Amygdala (tissue), 56 donors: Measurements from ENCODE around the gene REXO1.

Experiments
- DNase-seq, 56 donors: peaks; one replicate each; lab custom pipeline; 2025; lab: John Stamatoyannopoulos, UW

The REXO1 gene

DNA sequence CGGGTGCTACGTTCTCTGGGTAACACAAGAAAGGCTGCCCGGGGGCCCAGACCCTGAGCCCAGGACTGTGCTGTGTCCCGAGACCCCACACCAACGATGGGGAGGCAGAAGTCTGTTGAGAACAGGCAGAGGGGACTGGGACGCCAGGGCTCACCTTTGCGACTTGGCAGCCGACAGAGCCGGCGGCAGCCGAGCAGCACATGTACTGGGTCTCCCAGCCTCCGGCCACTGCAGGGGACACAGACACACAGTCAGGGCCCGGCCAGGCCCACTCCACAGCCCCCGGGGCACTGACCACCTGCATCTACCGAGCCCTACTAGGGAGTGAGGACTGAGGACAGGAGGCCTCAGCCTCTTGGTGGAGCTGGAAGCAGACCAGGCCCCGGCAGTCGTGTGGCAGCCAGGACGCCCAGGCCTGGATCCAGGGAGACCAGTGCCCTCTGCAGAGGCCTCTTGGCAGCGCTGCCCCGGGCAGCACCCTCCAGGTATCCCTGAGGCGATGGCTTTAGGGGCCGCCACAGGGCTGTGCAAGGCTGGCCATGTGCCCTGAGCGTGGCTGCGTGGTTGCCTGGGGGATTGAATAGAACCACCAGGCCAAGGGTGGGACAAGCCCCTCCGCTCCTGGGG is 30.6 kb downstream of the REXO1 start:
- DNase-seq = no peak

DNA sequence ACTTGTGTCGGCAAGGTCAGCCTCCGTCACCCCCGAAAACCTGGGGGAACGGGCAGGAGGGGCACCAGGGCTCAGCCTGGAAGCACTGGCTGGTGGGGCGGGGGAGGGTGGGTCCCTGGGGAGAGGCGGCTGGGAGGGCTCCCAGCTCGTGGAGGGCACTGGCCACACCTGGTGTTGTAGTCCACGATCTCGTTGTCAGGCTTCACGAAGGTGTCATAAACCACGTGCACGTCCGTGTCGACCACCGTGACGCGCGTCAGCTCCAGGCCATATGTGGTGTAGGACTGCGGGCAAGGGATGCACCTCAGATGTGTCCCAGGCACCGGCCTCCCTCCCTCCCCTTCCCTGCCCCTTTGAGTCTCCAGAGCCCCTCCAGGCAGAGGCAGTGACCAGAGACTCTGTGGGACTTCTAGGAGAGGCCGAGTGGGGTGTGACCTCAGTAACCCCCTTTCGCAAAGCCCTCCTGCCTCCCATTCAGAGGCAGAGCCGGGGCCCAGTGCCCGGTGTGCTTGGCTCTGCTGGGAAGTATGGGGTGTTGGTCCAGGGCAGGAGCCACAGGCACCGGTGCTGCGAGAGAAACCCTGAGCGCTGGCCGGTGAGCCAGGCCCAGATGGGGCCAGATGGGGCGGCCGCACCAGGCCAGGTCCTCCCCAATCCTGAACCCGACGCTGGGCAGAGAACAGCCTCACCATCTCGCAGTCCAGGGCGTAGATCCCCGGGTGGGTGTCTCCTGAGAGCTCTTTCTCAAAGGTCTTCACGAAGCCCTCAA is 31.6 kb downstream of the REXO1 start:
- DNase-seq = no peak

- no peak for DNase-seq
Observed at GRCh38 chr19:1815605-1816529, 32.4 kb downstream of the REXO1 start.

GRCh38 chr19:1814833-1815604 is 33.3 kb downstream of the REXO1 start:
- DNase-seq = no peak

DNA sequence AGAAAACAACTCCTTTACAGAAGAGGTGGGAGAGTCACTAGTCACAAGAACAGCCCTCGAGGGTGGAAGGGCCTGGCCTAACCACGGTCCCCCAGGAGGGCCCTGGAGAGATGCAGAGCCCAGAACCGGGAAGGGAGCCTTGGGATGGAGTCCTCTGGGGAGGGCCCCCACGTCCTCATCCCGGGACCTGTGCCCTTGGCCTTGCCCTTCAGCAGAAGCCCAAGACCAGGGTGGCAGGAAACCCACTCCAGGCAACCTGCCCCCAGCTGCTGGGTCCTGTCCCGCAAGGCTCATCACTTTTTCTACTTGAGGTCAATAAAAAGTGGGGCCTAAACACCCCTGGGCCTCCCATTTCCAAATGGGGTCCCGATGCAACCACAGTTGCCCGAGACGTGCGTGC is 33.9 kb downstream of the REXO1 start:
- DNase-seq = no peak

- no peak for DNase-seq
Observed at GRCh38 chr19:1813192-1814182, 34.8 kb downstream of the REXO1 start.

DNA sequence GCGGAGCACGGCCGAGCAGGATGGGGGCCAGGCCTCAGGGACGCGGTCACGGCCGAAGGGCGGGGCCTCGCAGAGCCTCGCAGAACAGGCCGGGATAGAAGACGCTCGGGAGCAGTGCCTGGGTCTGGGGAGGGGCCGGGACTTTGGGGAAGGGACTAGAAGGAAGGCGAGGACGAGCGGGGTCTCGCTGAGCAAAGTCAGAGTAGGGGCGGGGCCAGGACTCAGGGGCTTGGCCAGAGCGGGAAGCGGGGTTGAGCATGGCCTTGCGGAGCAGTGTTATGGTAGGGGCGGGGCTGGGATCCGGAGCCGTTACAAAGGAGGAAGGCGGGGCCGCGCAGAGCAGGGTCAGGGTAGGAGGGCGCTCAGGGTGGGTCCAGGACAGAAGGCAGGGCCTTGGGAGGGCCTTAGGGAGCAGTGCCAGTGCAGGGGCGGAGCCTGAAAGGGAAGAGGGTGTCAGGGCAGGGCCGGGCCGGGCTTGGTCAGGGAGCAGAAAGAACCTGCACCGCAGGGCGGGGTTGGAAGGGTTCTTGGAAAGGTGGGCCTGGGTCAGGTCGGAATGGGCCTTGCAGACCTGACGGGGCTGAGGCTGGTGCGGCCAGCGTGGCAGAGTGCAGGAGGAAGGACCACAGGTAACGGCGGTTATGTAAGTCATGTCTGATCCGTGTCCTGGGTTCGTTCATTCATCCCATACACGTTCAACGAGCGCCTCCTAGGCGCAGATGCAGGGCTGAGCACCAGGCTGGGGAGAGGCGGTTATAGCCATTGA is 35.7 kb downstream of the REXO1 start:
- DNase-seq = peak in 45 of 56 donors; percentile 7 to 96 (median 56)

DNA sequence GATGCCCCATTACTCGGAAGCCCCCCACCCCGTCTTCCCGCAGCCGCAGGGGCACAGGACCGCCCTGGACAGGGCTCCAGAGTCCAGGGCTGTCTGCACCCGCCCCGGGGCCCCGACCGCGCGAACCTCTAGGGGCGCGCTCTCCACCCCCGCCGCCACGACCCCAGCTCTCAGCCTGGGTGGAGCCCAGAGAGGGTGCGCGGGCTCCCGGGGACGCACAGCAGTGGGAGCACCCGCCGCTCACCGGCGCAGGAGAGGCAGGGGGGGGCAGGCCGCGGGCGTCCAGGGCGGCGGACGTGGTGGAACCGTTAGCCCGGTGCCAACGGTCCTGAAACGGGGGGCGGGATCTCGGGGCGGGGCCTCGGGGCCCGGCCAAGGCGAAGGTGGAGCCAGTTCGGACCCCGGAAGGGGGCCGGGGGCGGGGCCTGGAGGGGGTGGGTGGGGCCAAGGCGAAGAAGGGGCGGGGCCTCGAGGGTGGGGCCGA is 36.3 kb downstream of the REXO1 start, which contains the start of gene ATP8B3:
TSS of gene ATP8B3 (minus strand) at position 335 of the 484 bp plus-strand sequence. CDS start 540 bp downstream, outside the sequence.
- DNase-seq = peak in 2 of 56 donors; percentile 59 to 96

- peak in 3 of 56 donors; percentile 28 to 45 (median 42) for DNase-seq
Observed at GRCh38 chr19:1811472-1811894, 36.8 kb downstream of the REXO1 start.

- no peak for DNase-seq
Observed at GRCh38 chr19:1810439-1811160, 37.7 kb downstream of the REXO1 start.

DNA sequence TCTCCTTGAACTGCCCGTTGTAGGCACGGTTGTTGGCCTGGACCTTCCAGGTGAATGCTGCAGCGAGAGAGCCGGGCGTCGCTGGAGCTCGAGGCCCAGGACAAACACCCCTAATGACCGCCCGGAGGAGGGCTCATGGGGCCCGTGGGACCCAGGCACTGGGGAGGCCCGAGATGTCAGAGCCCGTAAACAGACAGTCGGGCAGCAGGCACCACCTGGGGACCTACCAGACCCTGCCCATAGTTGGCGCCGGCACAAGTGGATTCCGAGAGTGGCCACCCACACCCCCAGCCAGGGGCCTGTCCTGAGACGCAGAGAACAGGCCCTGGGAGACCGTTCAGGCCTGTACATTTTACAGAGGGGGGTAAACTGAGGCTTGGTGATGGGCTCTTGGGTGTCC is 38.6 kb downstream of the REXO1 start:
- DNase-seq = no peak

GRCh38 chr19:1808395-1808731 is 39.9 kb downstream of the REXO1 start:
- DNase-seq = no peak

GRCh38 chr19:1807695-1808394 is 40.4 kb downstream of the REXO1 start:
- no peak for DNase-seq

DNA sequence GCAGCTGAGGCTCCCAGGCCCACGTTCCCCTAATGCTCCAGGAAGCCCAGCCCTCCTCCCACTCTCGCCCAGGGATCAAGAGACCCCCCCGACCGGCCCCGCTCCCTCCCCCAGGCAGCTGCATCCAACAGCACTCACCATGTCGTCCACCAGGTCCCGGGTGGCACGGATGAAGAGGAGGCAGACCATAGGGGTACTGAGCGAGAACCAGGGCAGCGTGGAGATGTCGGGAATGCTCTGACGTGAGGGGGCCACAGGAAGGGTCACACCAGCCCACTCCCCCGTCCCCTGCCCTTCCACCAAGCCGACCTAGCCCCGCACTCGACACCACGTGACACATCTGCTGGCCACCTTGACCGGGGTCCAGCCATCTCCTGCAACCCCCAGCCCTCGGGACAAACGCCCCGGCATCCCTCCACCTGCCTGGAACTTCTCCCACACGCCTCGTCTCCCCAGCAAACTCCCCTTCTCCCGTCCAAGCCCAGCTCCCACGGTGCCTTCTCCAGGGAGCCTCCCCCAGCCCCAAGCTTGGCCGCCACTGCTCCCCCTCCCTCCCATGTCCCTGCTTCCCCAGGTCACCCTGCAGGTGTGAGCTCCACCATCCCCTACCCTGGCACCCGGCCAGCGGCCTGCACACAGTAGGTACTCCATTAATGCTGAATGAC is 41.1 kb downstream of the REXO1 start:
- no peak for DNase-seq

DNA sequence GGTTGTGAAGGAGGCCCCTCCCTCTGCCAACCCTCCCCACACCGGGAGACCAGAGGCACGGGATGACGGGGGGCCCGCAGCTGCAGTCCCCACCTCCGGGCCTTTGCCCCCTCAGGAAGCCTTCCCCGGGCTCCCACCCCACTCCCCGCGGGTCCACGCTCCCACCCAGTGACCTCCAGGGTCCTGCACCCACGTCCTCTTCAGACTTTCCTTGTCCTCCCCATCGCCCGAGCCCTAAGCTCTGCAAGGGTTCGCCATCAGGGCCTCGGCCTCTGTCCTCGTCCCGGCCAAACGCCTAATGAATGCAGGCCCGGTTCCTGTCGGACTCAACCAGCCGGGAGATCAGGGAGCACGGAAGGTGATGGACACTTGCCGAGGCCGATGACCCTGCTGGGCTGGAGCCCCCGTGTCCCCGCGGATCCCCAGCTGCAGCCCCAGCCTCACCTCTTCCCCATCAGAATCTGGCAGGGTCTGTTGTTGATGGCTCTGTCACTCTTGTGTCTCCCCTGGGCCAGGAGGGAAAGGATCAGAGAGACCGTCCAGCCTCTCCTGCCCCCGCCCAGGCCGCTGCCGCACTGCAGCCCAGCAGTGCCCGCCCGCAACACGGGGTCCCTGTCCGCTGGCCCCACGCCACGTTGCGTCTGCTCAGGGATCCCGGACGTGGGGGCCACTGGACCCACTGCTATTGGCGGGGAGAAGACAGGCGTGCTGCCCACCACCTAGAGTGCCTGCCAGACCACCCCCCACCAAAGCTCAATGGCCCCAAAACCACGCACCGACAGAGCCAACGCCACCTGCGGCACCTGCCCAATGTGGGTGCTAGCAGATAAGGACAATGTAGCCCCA is 41.9 kb downstream of the REXO1 start:
- DNase-seq = no peak
